Activated naive CD4-positive, alpha-beta T cell treated with anti-CD3 and anti-CD28 coated beads, Interleukin-2, amount 10 ng/mL, durations not matched to agents 7 days and 5 days (primary cell): ENCODE data around the gene LHFPL2.

Experiments
- CTCF ChIA-PET: fragments of 350-600 bp; sonication (Branson Sonifier 250); formaldehyde crosslinking; loops from one replicate; lab custom pipeline; 2021; ENCODE audit warnings: antibody characterized with exemption; lab: Charles Lee
- DNase-seq: peaks from one replicate; pipeline ENCODE4 v3.0.0-alpha.2; 2020
- H3K27ac Mint-ChIP-seq: one replicate; pipeline ENCODE4 v1.8.0; 2021; ENCODE audit warnings: mild to moderate bottlenecking, moderate library complexity, mixed read lengths
- H3K27me3 Mint-ChIP-seq: one replicate; pipeline ENCODE4 v1.8.0; 2021; ENCODE audit warnings: mild to moderate bottlenecking, mixed read lengths
- H3K36me3 Mint-ChIP-seq: one replicate; pipeline ENCODE4 v1.8.0; 2021; ENCODE audit warnings: mixed read lengths
- H3K4me1 Mint-ChIP-seq: one replicate; pipeline ENCODE4 v1.8.0; 2021; ENCODE audit warnings: mixed read lengths
- H3K4me3 Mint-ChIP-seq: one replicate; pipeline ENCODE4 v1.8.0; 2021; ENCODE audit warnings: mild to moderate bottlenecking, moderate library complexity, mixed read lengths
- H3K9me3 Mint-ChIP-seq: one replicate; pipeline ENCODE4 v1.8.0; 2021; ENCODE audit warnings: mixed read lengths

The LHFPL2 gene

GRCh38 chr5:78562001-78562400, 86.6 kb downstream of the LHFPL2 start:
- Mint-ChIP-seq H3K36me3 (no peaks in the 10 kb centered on the region), H3K4me3 (no peak overlapping the region), H3K9me3 (no peaks in the 10 kb centered on the region), H3K27ac (no peak overlapping the region), H3K27me3 (peaks cover 23% of the 10 kb centered on the region), H3K4me1 (no peaks in the 10 kb centered on the region)
- no peak for DNase-seq
- CTCF ChIA-PET, result no interaction called here

- no peak for DNase-seq
- Mint-ChIP-seq H3K9me3 (no peaks in the 10 kb centered on the region), H3K36me3 (no peaks in the 10 kb centered on the region), H3K27ac (no peak overlapping the region), H3K27me3 (peaks cover 23% of the 10 kb centered on the region), H3K4me1 (no peaks in the 10 kb centered on the region), H3K4me3 (no peak overlapping the region)
- CTCF ChIA-PET, result no interaction called here
Observed at GRCh38 chr5:78561261-78561660, 87.3 kb downstream of the LHFPL2 start.

DNA sequence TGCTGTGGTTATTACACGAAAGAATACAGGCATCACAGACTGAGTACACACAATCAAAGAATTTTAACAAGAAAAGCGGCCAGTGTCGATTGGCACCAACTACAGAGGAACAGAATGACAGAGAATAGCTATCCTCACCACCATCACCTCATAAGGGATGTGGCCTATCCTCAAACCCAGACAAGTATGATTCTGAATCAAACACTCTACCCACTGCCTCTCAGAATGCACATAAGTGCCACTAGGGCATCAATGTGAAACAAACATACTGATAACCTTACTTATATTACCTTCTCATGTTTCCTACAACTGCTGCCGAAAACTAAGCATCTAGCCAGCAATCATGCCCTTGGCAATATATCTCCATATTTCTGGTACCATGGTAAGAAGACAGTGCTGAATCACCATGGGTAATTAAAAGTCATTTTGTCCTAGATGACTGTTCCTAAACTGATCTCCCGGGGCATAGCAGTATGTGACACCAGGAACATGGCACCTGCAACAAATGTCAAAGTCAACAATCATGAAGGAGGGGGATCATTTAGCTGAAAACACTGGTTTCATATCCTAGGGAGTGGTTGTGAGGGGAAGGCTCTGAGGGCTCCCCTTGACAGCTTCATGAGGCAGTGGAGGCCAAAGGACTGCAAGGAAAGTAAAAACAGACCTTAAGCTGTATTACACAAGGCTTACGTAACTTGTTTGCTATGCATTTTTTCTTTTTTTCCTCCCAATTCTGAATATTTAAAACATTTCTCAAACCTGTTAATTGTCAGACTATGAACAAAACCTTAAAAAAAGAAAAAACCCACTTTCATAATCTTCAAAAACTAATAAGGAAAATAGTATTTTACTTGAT, 88.3 kb downstream of the LHFPL2 start:
- no peaks in the 10 kb centered on the region for H3K36me3 Mint-ChIP-seq
- no peaks in the 10 kb centered on the region for H3K9me3 Mint-ChIP-seq
- H3K4me1 Mint-ChIP-seq, result no peaks in the 10 kb centered on the region
- CTCF ChIA-PET, result no interaction called here
- no peak overlapping the region for H3K4me3 Mint-ChIP-seq
- H3K27ac Mint-ChIP-seq, result no peak overlapping the region
- peaks cover 30% of the 10 kb centered on the region for H3K27me3 Mint-ChIP-seq
- no peak for DNase-seq

DNA sequence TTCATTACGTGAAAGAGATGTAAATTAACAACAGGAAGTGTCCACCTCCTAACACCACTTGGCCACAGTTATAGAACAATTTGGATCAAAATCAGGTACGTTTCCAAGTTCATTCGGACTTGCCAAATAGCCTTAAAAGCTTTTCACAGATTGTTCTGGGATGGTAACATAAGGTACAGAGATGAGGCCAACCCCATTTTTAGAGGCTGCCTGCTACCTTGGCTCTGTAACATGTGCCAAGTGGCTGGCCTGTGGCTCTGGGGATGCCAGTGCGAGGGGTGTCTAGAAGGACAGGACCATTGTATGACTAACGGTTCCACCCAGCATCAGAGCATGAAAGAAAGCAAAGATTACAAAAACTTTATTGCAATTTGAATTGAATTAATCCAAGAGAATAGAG, 91.0 kb downstream of the LHFPL2 start:
- Mint-ChIP-seq H3K4me3 (no peak overlapping the region), H3K4me1 (peaks cover 5% of the 10 kb centered on the region), H3K9me3 (no peaks in the 10 kb centered on the region), H3K27ac (no peak overlapping the region), H3K36me3 (no peaks in the 10 kb centered on the region), H3K27me3 (peaks cover 43% of the 10 kb centered on the region)
- CTCF ChIA-PET, result no interaction called here
- DNase-seq, result no peak

DNA sequence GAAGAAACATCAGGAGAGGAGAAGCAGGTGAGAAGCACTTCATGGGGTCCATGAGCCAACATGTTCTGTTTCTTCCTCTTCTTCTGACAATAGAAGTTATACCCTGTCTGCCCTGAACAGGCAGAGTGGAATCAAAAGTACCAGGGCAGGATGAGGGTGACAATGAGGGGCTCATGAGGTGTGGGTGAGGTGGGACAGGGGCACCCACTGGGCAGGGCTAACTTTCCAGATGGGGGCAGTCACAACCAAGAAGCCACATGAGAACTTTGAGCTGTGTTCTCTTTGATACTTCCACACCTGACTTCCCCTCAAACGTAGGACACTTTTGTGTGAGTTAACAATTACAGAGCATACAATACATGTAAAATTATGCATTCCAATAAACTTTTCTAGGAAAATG, 92.7 kb downstream of the LHFPL2 start:
- H3K4me3 Mint-ChIP-seq, result no peak overlapping the region
- no peaks in the 10 kb centered on the region for H3K9me3 Mint-ChIP-seq
- H3K27me3 Mint-ChIP-seq, result peaks cover 31% of the 10 kb centered on the region

GRCh38 chr5:78554670-78555069, 93.9 kb downstream of the LHFPL2 start:
- peaks cover 5% of the 10 kb centered on the region for H3K4me1 Mint-ChIP-seq

More for the DNA sequence above, 92.7 kb downstream of the LHFPL2 start:
- DNase-seq, result no peak
- Mint-ChIP-seq H3K36me3 (no peaks in the 10 kb centered on the region), H3K27ac (no peak overlapping the region), H3K4me1 (peaks cover 5% of the 10 kb centered on the region)
- CTCF ChIA-PET, result no interaction called here

GRCh38 chr5:78553580-78554353, 94.8 kb downstream of the LHFPL2 start:
- H3K36me3 Mint-ChIP-seq, result no peaks in the 10 kb centered on the region
- no peaks in the 10 kb centered on the region for H3K9me3 Mint-ChIP-seq
- CTCF ChIA-PET, result no interaction called here
- H3K4me1 Mint-ChIP-seq, result peaks cover 5% of the 10 kb centered on the region
- H3K4me3 Mint-ChIP-seq, result no peak overlapping the region
- no peak overlapping the region for H3K27ac Mint-ChIP-seq
- peaks cover 30% of the 10 kb centered on the region for H3K27me3 Mint-ChIP-seq
- DNase-seq, result no peak

More at GRCh38 chr5:78554670-78555069, 93.9 kb downstream of the LHFPL2 start:
- Mint-ChIP-seq H3K9me3 (no peaks in the 10 kb centered on the region), H3K27ac (no peak overlapping the region), H3K27me3 (peaks cover 31% of the 10 kb centered on the region), H3K36me3 (no peaks in the 10 kb centered on the region), H3K4me3 (no peak overlapping the region)
- CTCF ChIA-PET, result no interaction called here
- DNase-seq, result no peak

GRCh38 chr5:78552729-78553342, 95.7 kb downstream of the LHFPL2 start:
- DNase-seq, result no peak
- Mint-ChIP-seq H3K4me1 (peaks cover 5% of the 10 kb centered on the region), H3K4me3 (no peak overlapping the region), H3K27ac (no peak overlapping the region), H3K9me3 (no peaks in the 10 kb centered on the region), H3K27me3 (peaks cover 24% of the 10 kb centered on the region), H3K36me3 (no peaks in the 10 kb centered on the region)
- CTCF ChIA-PET, result no interaction called here

- no peak overlapping the region for H3K4me3 Mint-ChIP-seq
- peaks cover 5% of the 10 kb centered on the region for H3K4me1 Mint-ChIP-seq
- H3K27me3 Mint-ChIP-seq, result peaks cover 20% of the 10 kb centered on the region
- no peak overlapping the region for H3K27ac Mint-ChIP-seq
- DNase-seq, result no peak
- no peaks in the 10 kb centered on the region for H3K36me3 Mint-ChIP-seq
- no peaks in the 10 kb centered on the region for H3K9me3 Mint-ChIP-seq
- CTCF ChIA-PET, result no interaction called here
Observed at GRCh38 chr5:78550891-78551290, 97.7 kb downstream of the LHFPL2 start.

- H3K4me3 Mint-ChIP-seq, result no peak overlapping the region
- no peaks in the 10 kb centered on the region for H3K36me3 Mint-ChIP-seq
- H3K27me3 Mint-ChIP-seq, result peaks cover 14% of the 10 kb centered on the region
- CTCF ChIA-PET, result no interaction called here
- no peaks in the 10 kb centered on the region for H3K9me3 Mint-ChIP-seq
- no peak for DNase-seq
- no peak overlapping the region for H3K27ac Mint-ChIP-seq
- H3K4me1 Mint-ChIP-seq, result peaks cover 5% of the 10 kb centered on the region
Observed at GRCh38 chr5:78549043-78549442, 99.5 kb downstream of the LHFPL2 start.

- H3K9me3 Mint-ChIP-seq, result no peaks in the 10 kb centered on the region
- CTCF ChIA-PET, result no interaction called here
- H3K4me1 Mint-ChIP-seq, result peaks cover 1% of the 10 kb centered on the region
- no peaks in the 10 kb centered on the region for H3K36me3 Mint-ChIP-seq
- peaks cover 17% of the 10 kb centered on the region for H3K27me3 Mint-ChIP-seq
- H3K4me3 Mint-ChIP-seq, result no peak overlapping the region
- H3K27ac Mint-ChIP-seq, result no peak overlapping the region
- no peak for DNase-seq
Observed at GRCh38 chr5:78547731-78548615, 100.6 kb downstream of the LHFPL2 start.

DNA sequence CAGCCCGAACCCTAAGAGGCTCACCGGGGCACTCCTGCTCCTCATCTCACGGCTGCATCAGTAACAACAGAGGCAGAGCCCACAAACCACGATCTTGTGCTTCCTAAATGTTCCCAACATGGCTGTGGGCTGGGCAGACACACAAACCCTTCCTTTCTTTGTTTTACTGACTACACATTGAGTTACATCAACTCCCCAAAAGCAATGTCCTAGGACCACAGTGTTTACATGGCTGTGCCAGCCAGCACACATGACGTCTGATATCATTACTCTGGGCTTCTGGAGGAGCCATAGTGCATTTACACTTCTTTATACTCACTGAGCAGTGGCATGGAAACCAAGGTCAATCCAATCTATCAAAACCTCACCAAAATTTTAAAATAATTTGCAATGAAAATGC, 101.4 kb downstream of the LHFPL2 start:
- no peaks in the 10 kb centered on the region for H3K36me3 Mint-ChIP-seq
- H3K4me1 Mint-ChIP-seq, result no peaks in the 10 kb centered on the region
- CTCF ChIA-PET, result no interaction called here
- H3K9me3 Mint-ChIP-seq, result no peaks in the 10 kb centered on the region
- peaks cover 20% of the 10 kb centered on the region for H3K27me3 Mint-ChIP-seq
- DNase-seq, result no peak
- no peak overlapping the region for H3K27ac Mint-ChIP-seq
- H3K4me3 Mint-ChIP-seq, result no peak overlapping the region

DNA sequence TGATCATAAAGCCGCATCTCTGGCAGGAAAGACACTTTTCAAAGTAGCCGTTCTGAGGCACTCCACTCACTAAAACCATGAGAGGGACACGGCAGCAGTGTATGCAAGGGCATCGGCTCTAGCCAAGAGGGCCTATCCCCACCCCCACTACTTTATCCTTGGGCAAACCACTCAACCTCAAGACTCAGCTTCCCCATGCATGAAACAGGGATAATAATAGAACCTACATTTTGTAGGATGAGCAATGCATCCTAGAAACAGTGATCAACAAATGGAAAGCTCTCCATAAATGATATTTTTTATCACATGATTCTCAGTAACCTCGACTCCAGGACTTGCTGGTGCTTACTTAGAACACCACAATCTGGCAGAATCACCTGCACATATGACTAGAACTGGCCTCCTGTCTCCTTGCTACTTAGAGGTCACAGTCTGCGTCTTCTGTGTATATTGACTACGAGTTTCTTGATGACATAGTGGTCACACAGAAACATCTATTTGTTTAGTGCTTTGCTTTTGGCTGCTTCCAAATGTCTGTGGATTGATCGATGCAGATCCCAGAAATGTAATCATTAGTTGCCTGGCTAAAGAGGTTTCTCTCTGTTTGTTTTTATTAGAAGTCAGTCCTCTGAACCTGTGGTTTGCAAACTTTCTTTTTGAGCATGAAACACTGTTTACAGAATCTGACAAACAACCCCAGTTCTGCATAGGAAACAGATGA, 102.1 kb downstream of the LHFPL2 start:
- CTCF ChIA-PET, result no interaction called here
- H3K27ac Mint-ChIP-seq, result no peak overlapping the region
- H3K4me3 Mint-ChIP-seq, result no peak overlapping the region
- H3K36me3 Mint-ChIP-seq, result no peaks in the 10 kb centered on the region
- H3K4me1 Mint-ChIP-seq, result no peaks in the 10 kb centered on the region
- H3K9me3 Mint-ChIP-seq, result no peaks in the 10 kb centered on the region
- peaks cover 23% of the 10 kb centered on the region for H3K27me3 Mint-ChIP-seq
- no peak for DNase-seq
